ENCODE measurements around the gene HK1. TPM values are rescaled to one million over a fixed set of nuclear protein-coding genes. Genes with fewer than 3 reads are reported as not detected.

HK1 gene
- total RNA-seq, 2 experiments from 2014 or later = 13.1 to 31.5 TPM

- no peak overlapping the region for H2AFZ ChIP-seq (ENCODE audit: low read length)
- no peaks in the 10 kb centered on the region for H4K20me1 ChIP-seq (ENCODE audit: insufficient read depth, low read length)
- ChIA-PET CTCF (ENCODE audit: unreplicated experiment) (no interaction called here), POLR2A (interaction anchor here (0.9 kb wide), 1 partner anchor 9 kb away, joined by 3 read pairs; no protein-coding TSS in a partner anchor)
- H3K27ac ChIP-seq (ENCODE audit: low read depth, low read length, poor library complexity, severe bottlenecking) = no peak overlapping the region
- intact Hi-C loops (cut with micrococcal nuclease; ENCODE audit: unreplicated experiment) = loop anchor here (10.0 kb wide), 1 partner anchor 410 kb away; no protein-coding TSS in a partner anchor
- H3K9me3 ChIP-seq (ENCODE audit: low read length) = no peaks in the 10 kb centered on the region
- H3K36me3 ChIP-seq (ENCODE audit: insufficient read depth, low read length) = no peaks in the 10 kb centered on the region
- H3K4me1 ChIP-seq (ENCODE audit: insufficient read depth, low read length, poor library complexity, severe bottlenecking) = peaks cover 5% of the 10 kb centered on the region
- no peak for TF ChIP-seq EZH2phosphoT487 (IDR thresholded peaks at IDR 0.05; ENCODE audit: borderline replicate concordance, low read depth, low read length)
- TF ChIP-seq CTCF (conservative IDR thresholded peaks at IDR 0.05; ENCODE audit: low read length) = no peak
- no peaks in the 10 kb centered on the region for H3K9me2 ChIP-seq (ENCODE audit: insufficient read depth, low read length)
- H3K79me2 ChIP-seq (ENCODE audit: insufficient read depth, low read depth, low read length) = no peaks in the 10 kb centered on the region
- no peak overlapping the region for H3K4me2 ChIP-seq (ENCODE audit: low read length)
- no TSS peak for BruUV-seq (replicated peaks)
- no peak for DNase-seq (ENCODE audit: low spot score)
- H3K4me3 ChIP-seq (ENCODE audit: low read depth, low read length, poor library complexity, severe bottlenecking) = no peak overlapping the region
These were observed 136.8 kb downstream of the HK1 start for GRCh38 chr10:69415049-69415448.

DNA sequence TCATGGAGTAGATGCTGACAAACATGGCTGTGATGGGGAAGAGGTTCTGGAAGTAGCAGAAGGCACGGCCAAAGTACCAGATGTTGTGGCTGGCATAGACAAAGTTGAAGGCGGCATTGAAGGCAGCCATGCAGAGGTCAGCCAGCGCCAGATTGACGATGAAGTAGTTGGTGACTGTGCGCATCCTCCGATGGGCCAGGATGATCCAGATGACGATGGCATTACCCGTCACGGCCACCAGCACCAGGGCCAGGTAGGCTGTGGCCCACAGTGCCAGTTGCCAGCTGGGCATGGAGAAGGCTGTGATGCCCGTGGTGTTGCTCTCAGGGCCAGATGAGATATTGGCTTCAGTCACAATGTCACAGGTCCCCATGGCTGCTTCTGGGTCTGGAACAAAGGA is 137.7 kb downstream of the HK1 start:
- ChIA-PET CTCF (ENCODE audit: unreplicated experiment) (no interaction called here), POLR2A (no interaction called here)
- DNase-seq (ENCODE audit: low spot score) = no peak
- Histone ChIP-seq H3K9me2 (ENCODE audit: insufficient read depth, low read length) (no peaks in the 10 kb centered on the region), H3K27ac (ENCODE audit: low read depth, low read length, poor library complexity, severe bottlenecking) (no peak overlapping the region), H3K4me1 (ENCODE audit: insufficient read depth, low read length, poor library complexity, severe bottlenecking) (no peaks in the 10 kb centered on the region), H3K9me3 (ENCODE audit: low read length) (no peaks in the 10 kb centered on the region), H3K36me3 (ENCODE audit: insufficient read depth, low read length) (no peaks in the 10 kb centered on the region), H3K79me2 (ENCODE audit: insufficient read depth, low read depth, low read length) (no peaks in the 10 kb centered on the region), H4K20me1 (ENCODE audit: insufficient read depth, low read length) (no peaks in the 10 kb centered on the region), H3K4me3 (ENCODE audit: low read depth, low read length, poor library complexity, severe bottlenecking) (no peak overlapping the region), H2AFZ (ENCODE audit: low read length) (no peak overlapping the region), H3K4me2 (ENCODE audit: low read length) (no peak overlapping the region)
- TF ChIP-seq CTCF (conservative IDR thresholded peaks at IDR 0.05; ENCODE audit: low read length) (no peak), EZH2phosphoT487 (IDR thresholded peaks at IDR 0.05; ENCODE audit: borderline replicate concordance, low read depth, low read length) (no peak)
- intact Hi-C loops (cut with micrococcal nuclease; ENCODE audit: unreplicated experiment) = loop anchor here (10.0 kb wide), 1 partner anchor 411 kb away; no protein-coding TSS in a partner anchor
- BruUV-seq (replicated peaks) = no TSS peak

- Histone ChIP-seq H3K36me3 (ENCODE audit: insufficient read depth, low read length) (no peaks in the 10 kb centered on the region), H3K4me3 (ENCODE audit: low read depth, low read length, poor library complexity, severe bottlenecking) (no peak within 1 kb of the TSS), H3K4me2 (ENCODE audit: low read length) (no peak within 1 kb of the TSS), H4K20me1 (ENCODE audit: insufficient read depth, low read length) (no peaks in the 10 kb centered on the region), H3K4me1 (ENCODE audit: insufficient read depth, low read length, poor library complexity, severe bottlenecking) (no peaks in the 10 kb centered on the region), H3K9me2 (ENCODE audit: insufficient read depth, low read length) (no peaks in the 10 kb centered on the region), H3K27ac (ENCODE audit: low read depth, low read length, poor library complexity, severe bottlenecking) (no peak within 1 kb of the TSS), H3K79me2 (ENCODE audit: insufficient read depth, low read depth, low read length) (no peaks in the 10 kb centered on the region), H2AFZ (ENCODE audit: low read length) (no peak within 1 kb of the TSS), H3K9me3 (ENCODE audit: low read length) (no peaks in the 10 kb centered on the region)
- no peak for DNase-seq (ENCODE audit: low spot score)
- intact Hi-C loops (cut with micrococcal nuclease; ENCODE audit: unreplicated experiment) = loop anchor here (10.0 kb wide), 1 partner anchor 412 kb away; no protein-coding TSS in a partner anchor
- no peak for TF ChIP-seq EZH2phosphoT487 (IDR thresholded peaks at IDR 0.05; ENCODE audit: borderline replicate concordance, low read depth, low read length)
- no peak for TF ChIP-seq CTCF (conservative IDR thresholded peaks at IDR 0.05; ENCODE audit: low read length)
- CTCF ChIA-PET (ENCODE audit: unreplicated experiment) = no interaction called here
- POLR2A ChIA-PET = no interaction called here
- BruUV-seq (replicated peaks) = no TSS peak
These were observed 138.4 kb downstream of the HK1 start, which contains the start of gene TACR2 for GRCh38 chr10:69416695-69417094. TSS of gene TACR2 (minus strand) at chr10:69416918. CDS start at chr10:69416323, 595 bp downstream.
